HEK293 (cell line): ENCODE measurements around the gene CCDC61.

Experiments
- KLF10 ChIP-seq: fragments of 450-650 bp; IDR thresholded peaks from 2 replicates; pipeline ENCODE4 v1.5.1; 2018; ENCODE audit warnings: missing biosample characterization, mild to moderate bottlenecking, missing genetic modification characterization
- KLF16 ChIP-seq: fragments of 450-650 bp; formaldehyde crosslinking; IDR thresholded peaks from 2 replicates; pipeline ENCODE4 v1.5.1; 2017; ENCODE audit warnings: missing biosample characterization, missing genetic modification characterization
- PATZ1 ChIP-seq: fragments of 450-650 bp; formaldehyde crosslinking; IDR thresholded peaks from 2 replicates; pipeline ENCODE4 v1.5.1; 2016; ENCODE audit warnings: missing biosample characterization, missing genetic modification characterization
- PRDM1 ChIP-seq: fragments of 450-650 bp; formaldehyde crosslinking; IDR thresholded peaks from 2 replicates; pipeline ENCODE4; 2016; ENCODE audit warnings: missing biosample characterization, missing genetic modification characterization
- RBAK ChIP-seq: fragments of 450-650 bp; formaldehyde crosslinking; IDR thresholded peaks from 2 replicates; pipeline ENCODE4 v1.5.1; 2016; ENCODE audit warnings: missing biosample characterization, missing genetic modification characterization
- REST ChIP-seq: fragments of 450-650 bp; formaldehyde crosslinking; IDR thresholded peaks from 2 replicates; pipeline ENCODE4 v1.5.1; 2016; ENCODE audit warnings: missing biosample characterization, missing genetic modification characterization
- SCRT1 ChIP-seq: fragments of 450-650 bp; formaldehyde crosslinking; IDR thresholded peaks from 2 replicates; pipeline ENCODE4 v1.5.1; 2016; ENCODE audit warnings: missing biosample characterization, missing genetic modification characterization, borderline replicate concordance
- SP2 ChIP-seq: fragments of 450-650 bp; formaldehyde crosslinking; IDR thresholded peaks from 2 replicates; pipeline ENCODE4 v1.5.1; 2016; ENCODE audit warnings: missing biosample characterization, missing genetic modification characterization
- YY2 ChIP-seq: fragments of 450-650 bp; formaldehyde crosslinking; IDR thresholded peaks from 2 replicates; pipeline ENCODE4 v1.5.1; 2016; ENCODE audit warnings: missing biosample characterization, missing genetic modification characterization
- ZBTB48 ChIP-seq: fragments of 450-650 bp; formaldehyde crosslinking; IDR thresholded peaks from 2 replicates; pipeline ENCODE4 v1.5.1; 2016; ENCODE audit warnings: missing biosample characterization, missing genetic modification characterization
- ZBTB8A ChIP-seq: fragments of 450-650 bp; formaldehyde crosslinking; IDR thresholded peaks from 2 replicates; pipeline ENCODE4 v1.5.1; 2016; ENCODE audit warnings: missing biosample characterization, missing genetic modification characterization
- ZFP69B ChIP-seq: fragments of 450-650 bp; formaldehyde crosslinking; IDR thresholded peaks from 2 replicates; pipeline ENCODE4 v1.5.1; 2016; ENCODE audit warnings: missing biosample characterization, missing genetic modification characterization
- ZNF132 ChIP-seq: fragments of 450-650 bp; formaldehyde crosslinking; IDR thresholded peaks from 2 replicates; pipeline ENCODE4 v1.5.1; 2017; ENCODE audit warnings: missing biosample characterization, missing genetic modification characterization, borderline replicate concordance
- ZNF146 ChIP-seq: fragments of 450-650 bp; formaldehyde crosslinking; IDR thresholded peaks from 2 replicates; pipeline ENCODE4 v1.5.1; 2016; ENCODE audit warnings: missing biosample characterization, missing genetic modification characterization
- ZNF157 ChIP-seq: fragments of 450-650 bp; formaldehyde crosslinking; IDR thresholded peaks from 2 replicates; pipeline ENCODE4 v1.5.1; 2016; ENCODE audit warnings: missing biosample characterization, missing genetic modification characterization
- ZNF16 ChIP-seq: fragments of 450-650 bp; formaldehyde crosslinking; IDR thresholded peaks from 2 replicates; pipeline ENCODE4 v1.5.1; 2016; ENCODE audit warnings: low read depth, missing biosample characterization, missing genetic modification characterization
- ZNF221 ChIP-seq: fragments of 450-650 bp; formaldehyde crosslinking; IDR thresholded peaks from 2 replicates; pipeline ENCODE4 v1.5.1; 2017; ENCODE audit warnings: missing biosample characterization, missing genetic modification characterization, borderline replicate concordance
- ZNF223 ChIP-seq: fragments of 450-650 bp; formaldehyde crosslinking; IDR thresholded peaks from 2 replicates; pipeline ENCODE4 v1.5.1; 2016; ENCODE audit warnings: missing biosample characterization, missing genetic modification characterization
- ZNF26 ChIP-seq: fragments of 450-650 bp; formaldehyde crosslinking; IDR thresholded peaks from 2 replicates; pipeline ENCODE4 v1.5.1; 2016; ENCODE audit warnings: missing biosample characterization, missing genetic modification characterization
- ZNF292 ChIP-seq: fragments of 450-650 bp; formaldehyde crosslinking; IDR thresholded peaks from 2 replicates; pipeline ENCODE4 v1.5.1; 2016; ENCODE audit warnings: low read depth, missing biosample characterization, missing genetic modification characterization, borderline replicate concordance
- ZNF549 ChIP-seq: fragments of 450-650 bp; IDR thresholded peaks from 2 replicates; pipeline ENCODE4 v1.5.1; 2018; ENCODE audit warnings: missing biosample characterization, missing genetic modification characterization, mild to moderate bottlenecking, inconsistent platforms, moderate library complexity
- ZNF639 ChIP-seq: fragments of 450-650 bp; formaldehyde crosslinking; IDR thresholded peaks from 2 replicates; pipeline ENCODE4 v1.5.1; 2016; ENCODE audit warnings: missing biosample characterization, missing genetic modification characterization
- TF ChIP-seq, protein P1 (sequence below): fragments of 450-650 bp; formaldehyde crosslinking; IDR thresholded peaks from 2 replicates; pipeline ENCODE4 v1.5.1; 2016; ENCODE audit warnings: missing biosample characterization, missing genetic modification characterization
- TF ChIP-seq, protein P2 (sequence below): fragments of 450-650 bp; formaldehyde crosslinking; IDR thresholded peaks from 2 replicates; pipeline ENCODE4 v1.5.1; 2016; ENCODE audit warnings: missing biosample characterization, missing genetic modification characterization, low read depth
- TF ChIP-seq, protein P3 (sequence below): fragments of 450-650 bp; formaldehyde crosslinking; optimal IDR thresholded peaks from 2 replicates; pipeline ENCODE3; 2016; ENCODE audit warnings: missing biosample characterization, mild to moderate bottlenecking, missing genetic modification characterization

Gene CCDC61

DNA sequence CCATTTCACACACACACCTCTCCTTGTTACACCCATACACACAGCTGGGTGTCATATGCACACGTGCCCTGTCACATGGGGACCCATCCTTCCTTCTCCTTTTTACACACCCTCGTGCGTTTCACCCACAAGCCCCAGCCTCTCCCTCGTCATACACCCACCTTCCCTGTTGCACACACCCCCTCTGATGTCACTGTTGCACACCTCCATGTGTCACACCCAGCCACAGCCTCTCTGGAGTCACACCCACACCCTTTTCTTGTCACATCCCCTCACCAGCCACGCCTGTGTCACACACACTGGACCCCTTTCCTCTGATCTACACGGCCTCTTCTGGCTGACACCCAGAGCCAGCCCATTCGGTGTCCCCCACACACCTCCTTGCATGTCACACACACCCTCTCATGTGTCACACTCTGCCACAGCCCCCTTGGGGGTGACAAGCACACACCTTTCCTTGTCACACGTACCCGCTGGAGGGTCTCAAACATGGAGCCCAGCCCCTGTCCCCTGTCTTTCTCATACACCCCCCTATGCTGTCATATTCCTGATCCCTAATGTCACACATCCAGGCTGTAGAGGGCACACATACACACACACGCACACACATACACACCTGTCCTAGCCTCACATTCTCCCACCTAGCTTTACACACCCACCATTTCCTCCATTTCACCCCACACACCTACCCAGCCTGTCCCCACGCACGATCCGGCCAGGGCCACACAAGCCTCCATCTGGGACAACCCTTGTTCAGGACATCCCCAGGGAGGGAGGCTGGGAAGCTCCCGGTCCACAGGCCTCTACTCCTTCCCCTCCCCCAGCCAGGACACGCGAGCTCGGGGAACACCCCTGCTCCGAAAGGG, 23.0 kb upstream of the CCDC61 start (continued):
- TF ChIP-seq SCRT1 (tag by site-specific recombination) (no peak), RBAK (tag by site-specific recombination) (no peak), ZNF132 (tag by site-specific recombination) (no peak), KLF16 (peak; percentile 37), ZNF639 (tag by site-specific recombination) (no peak), ZNF292 (tag by site-specific recombination) (no peak), ZNF26 (tag by site-specific recombination) (no peak), ZNF223 (tag by site-specific recombination) (no peak), ZNF16 (tag by site-specific recombination) (no peak), SP2 (peak; percentile 11; the same call in 1 of the 2 replicates), ZNF157 (tag by site-specific recombination) (0 out of 2 replicates have a peak, but pooled peaks have one; percentile 9), ZFP69B (peak; percentile 29; the same call in 1 of the 2 replicates), ZNF549 (tag by site-specific recombination) (no peak), ZBTB48 (tag by site-specific recombination) (peak; percentile 95), YY2 (tag by site-specific recombination) (peak; percentile 31; the same call in 1 of the 2 replicates), PRDM1 (no peak), ZNF146 (no peak), ZBTB8A (tag by site-specific recombination) (no peak), ZNF221 (tag by site-specific recombination) (no peak), PATZ1 (tag by site-specific recombination) (peak; percentile 39; the same call in 1 of the 2 replicates), REST (tag by site-specific recombination) (no peak), KLF10 (tag by site-specific recombination) (peak; percentile 60)
- TF ChIP-seq, protein P1, sequence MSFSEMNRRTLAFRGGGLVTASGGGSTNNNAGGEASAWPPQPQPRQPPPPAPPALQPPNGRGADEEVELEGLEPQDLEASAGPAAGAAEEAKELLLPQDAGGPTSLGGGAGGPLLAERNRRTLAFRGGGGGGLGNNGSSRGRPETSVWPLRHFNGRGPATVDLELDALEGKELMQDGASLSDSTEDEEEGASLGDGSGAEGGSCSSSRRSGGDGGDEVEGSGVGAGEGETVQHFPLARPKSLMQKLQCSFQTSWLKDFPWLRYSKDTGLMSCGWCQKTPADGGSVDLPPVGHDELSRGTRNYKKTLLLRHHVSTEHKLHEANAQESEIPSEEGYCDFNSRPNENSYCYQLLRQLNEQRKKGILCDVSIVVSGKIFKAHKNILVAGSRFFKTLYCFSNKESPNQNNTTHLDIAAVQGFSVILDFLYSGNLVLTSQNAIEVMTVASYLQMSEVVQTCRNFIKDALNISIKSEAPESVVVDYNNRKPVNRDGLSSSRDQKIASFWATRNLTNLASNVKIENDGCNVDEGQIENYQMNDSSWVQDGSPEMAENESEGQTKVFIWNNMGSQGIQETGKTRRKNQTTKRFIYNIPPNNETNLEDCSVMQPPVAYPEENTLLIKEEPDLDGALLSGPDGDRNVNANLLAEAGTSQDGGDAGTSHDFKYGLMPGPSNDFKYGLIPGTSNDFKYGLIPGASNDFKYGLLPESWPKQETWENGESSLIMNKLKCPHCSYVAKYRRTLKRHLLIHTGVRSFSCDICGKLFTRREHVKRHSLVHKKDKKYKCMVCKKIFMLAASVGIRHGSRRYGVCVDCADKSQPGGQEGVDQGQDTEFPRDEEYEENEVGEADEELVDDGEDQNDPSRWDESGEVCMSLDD (tag by site-specific recombination), result peak; percentile 64
- TF ChIP-seq, protein P2, sequence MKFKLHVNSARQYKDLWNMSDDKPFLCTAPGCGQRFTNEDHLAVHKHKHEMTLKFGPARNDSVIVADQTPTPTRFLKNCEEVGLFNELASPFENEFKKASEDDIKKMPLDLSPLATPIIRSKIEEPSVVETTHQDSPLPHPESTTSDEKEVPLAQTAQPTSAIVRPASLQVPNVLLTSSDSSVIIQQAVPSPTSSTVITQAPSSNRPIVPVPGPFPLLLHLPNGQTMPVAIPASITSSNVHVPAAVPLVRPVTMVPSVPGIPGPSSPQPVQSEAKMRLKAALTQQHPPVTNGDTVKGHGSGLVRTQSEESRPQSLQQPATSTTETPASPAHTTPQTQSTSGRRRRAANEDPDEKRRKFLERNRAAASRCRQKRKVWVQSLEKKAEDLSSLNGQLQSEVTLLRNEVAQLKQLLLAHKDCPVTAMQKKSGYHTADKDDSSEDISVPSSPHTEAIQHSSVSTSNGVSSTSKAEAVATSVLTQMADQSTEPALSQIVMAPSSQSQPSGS (tag by site-specific recombination), result no peak
- TF ChIP-seq, protein P3, sequence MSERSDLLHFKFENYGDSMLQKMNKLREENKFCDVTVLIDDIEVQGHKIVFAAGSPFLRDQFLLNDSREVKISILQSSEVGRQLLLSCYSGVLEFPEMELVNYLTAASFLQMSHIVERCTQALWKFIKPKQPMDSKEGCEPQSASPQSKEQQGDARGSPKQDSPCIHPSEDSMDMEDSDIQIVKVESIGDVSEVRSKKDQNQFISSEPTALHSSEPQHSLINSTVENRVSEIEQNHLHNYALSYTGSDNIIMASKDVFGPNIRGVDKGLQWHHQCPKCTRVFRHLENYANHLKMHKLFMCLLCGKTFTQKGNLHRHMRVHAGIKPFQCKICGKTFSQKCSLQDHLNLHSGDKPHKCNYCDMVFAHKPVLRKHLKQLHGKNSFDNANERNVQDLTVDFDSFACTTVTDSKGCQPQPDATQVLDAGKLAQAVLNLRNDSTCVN (tag by site-specific recombination), result peak; percentile 16
